G401.6 (cell line): Measurements from ENCODE around the gene STX5.
"Not testable (repeated sequence)": the region's sequence is repeated elsewhere in the genome, so short reads cannot be mapped to it uniquely, and the experiment has no call there.

Experiments
- FAIRE-seq: peaks from 2 replicates; lab custom pipeline; 2012; peaks lifted over from hg19 to GRCh38; lab: Jason Lieb, UNC

STX5 gene

GRCh38 chr11:62831520-62832335, at the start of gene STX5:
Gene STX5, minus strand, starts transcription at chr11:62832051. Its CDS starts 808 bp downstream, at chr11:62831243.
- peak; percentile 95 for FAIRE-seq

GRCh38 chr11:62880803-62881578, 49.1 kb upstream of the STX5 start, which contains the start of gene SLC3A2:
Gene SLC3A2, plus strand, starts transcription at chr11:62880896. Its CDS starts 128 bp downstream, at chr11:62881024.
- no peak for FAIRE-seq

GRCh38 chr11:62880231-62880802, 48.5 kb upstream of the STX5 start:
- FAIRE-seq, result no peak

- no peak for FAIRE-seq
Observed at GRCh38 chr11:62879235-62879978, 47.6 kb upstream of the STX5 start.

GRCh38 chr11:62876712-62877111, 44.9 kb upstream of the STX5 start:
- FAIRE-seq, result no peak

GRCh38 chr11:62875698-62876478, 44.0 kb upstream of the STX5 start:
- no peak for FAIRE-seq

- FAIRE-seq, result no peak
Observed at GRCh38 chr11:62874851-62875250, 43.0 kb upstream of the STX5 start.

- no peak for FAIRE-seq
Observed at GRCh38 chr11:62865635-62866034, 33.8 kb upstream of the STX5 start.

- no peak for FAIRE-seq
Observed at GRCh38 chr11:62863687-62864335, 32.0 kb upstream of the STX5 start.

- FAIRE-seq, result not testable (repeated sequence)
Observed at GRCh38 chr11:62861564-62862192, 29.8 kb upstream of the STX5 start.

- FAIRE-seq, result no peak
Observed at GRCh38 chr11:62860835-62861563, 29.1 kb upstream of the STX5 start.

GRCh38 chr11:62859281-62859703, 27.4 kb upstream of the STX5 start:
- not testable (repeated sequence) for FAIRE-seq

- no peak for FAIRE-seq
Observed at GRCh38 chr11:62858201-62858600, 26.4 kb upstream of the STX5 start.

GRCh38 chr11:62857541-62857982, 25.7 kb upstream of the STX5 start:
- FAIRE-seq, result no peak

GRCh38 chr11:62856333-62856895, 24.6 kb upstream of the STX5 start:
- no peak for FAIRE-seq

- peak; percentile 94 for FAIRE-seq
Observed at GRCh38 chr11:62855571-62856332, 23.9 kb upstream of the STX5 start.

GRCh38 chr11:62854825-62855570, 23.1 kb upstream of the STX5 start:
- no peak for FAIRE-seq
